ENCODE data around the gene MC2R. TPM values are rescaled to one million over a fixed set of nuclear protein-coding genes. Genes with fewer than 3 reads are reported as not detected.
"Not testable (repeated sequence)": the region's sequence is repeated elsewhere in the genome, so short reads cannot be mapped to it uniquely, and the experiment has no call there.

Gene MC2R
- total RNA-seq, 1 experiment from 2014 or later, result not detected

DNA sequence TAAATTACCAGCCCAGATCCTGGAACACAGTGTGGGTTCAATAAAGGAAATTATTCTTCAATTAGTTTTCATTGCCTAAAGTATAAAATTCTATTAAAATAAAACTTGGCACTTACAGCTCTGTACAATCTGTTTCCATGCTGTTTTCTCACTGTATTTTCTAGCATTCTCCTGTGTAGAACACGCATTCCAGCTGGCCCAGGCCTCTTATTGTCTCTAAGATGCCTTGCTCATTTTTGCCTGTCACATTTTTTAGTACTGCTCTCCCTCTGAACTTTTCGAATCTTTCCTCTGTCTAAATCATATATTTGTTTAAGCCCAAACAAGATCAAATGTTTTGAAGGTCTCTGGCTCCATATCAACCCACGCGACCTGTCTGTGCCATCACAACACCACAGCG, 20.8 kb downstream of the MC2R start:
- DNase-seq (ENCODE audit: low read depth), result no peak

DNA sequence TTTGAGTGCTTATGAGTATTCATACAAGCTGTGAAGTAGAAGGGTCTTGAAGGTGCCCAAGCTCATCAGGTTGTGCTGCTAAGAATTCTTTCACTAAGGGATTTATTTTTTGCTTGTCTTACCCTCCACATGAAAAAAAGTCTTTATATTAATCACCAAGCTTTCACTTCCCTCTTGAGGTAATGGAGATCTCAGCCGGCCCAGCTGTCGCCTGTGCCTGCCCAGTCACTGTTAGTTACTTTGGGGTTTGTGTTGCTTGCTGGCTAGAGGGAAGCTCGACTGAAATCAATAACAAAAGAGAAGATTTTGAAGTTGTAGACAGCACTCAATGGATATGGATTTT, 21.9 kb downstream of the MC2R start:
- no peak for DNase-seq (ENCODE audit: low read depth)

GRCh38 chr18:13892098-13892497, 23.2 kb downstream of the MC2R start:
- no peak for DNase-seq (ENCODE audit: low read depth)

GRCh38 chr18:13890761-13891361, 24.5 kb downstream of the MC2R start:
- DNase-seq (ENCODE audit: low read depth), result peak; percentile 0

DNA sequence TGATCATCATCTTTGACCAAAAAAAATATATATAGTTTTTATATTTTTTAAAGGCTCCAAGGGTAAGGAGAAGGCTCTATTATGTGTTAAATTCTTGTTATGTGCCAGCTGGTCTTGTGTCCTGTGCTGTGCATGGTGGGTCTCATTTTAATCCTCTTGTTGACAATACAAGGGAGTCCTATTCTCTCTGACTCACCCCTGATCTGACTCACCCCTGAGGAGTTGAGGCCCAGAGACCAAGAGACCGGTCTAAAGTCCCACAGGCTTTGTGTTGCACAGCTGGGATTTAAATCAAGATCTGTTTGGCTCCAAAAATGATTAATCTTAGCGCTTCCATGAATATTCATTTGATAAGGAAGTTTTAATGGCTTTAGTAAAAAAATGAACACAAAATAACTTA, 25.7 kb downstream of the MC2R start:
- DNase-seq (ENCODE audit: low read depth), result peak; percentile 62

DNA sequence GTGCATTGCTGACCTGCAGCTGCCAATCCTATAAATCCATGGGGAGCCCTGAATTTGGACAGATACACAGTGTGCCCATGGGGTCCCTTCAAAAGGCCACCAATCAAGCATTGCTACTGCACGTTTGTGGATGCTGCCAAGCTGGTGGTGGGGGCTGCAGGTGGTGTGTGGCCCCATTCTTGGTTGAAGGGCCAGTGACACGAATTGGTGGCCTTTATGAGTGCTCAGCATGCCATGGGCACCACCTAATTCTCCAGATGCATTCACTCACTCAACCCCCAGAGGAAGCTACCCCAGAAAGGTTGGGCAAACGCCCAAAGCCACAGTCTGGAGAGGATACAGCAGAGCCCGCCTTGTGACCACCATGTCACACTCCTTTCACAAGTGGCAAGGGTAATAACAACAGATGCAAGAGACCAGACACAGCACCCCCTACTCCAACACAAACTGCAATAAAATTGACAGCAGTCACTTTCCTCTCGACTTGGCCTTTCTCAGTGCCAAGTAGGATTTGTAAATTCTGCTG, 27.1 kb downstream of the MC2R start:
- DNase-seq (ENCODE audit: low read depth), result no peak

DNA sequence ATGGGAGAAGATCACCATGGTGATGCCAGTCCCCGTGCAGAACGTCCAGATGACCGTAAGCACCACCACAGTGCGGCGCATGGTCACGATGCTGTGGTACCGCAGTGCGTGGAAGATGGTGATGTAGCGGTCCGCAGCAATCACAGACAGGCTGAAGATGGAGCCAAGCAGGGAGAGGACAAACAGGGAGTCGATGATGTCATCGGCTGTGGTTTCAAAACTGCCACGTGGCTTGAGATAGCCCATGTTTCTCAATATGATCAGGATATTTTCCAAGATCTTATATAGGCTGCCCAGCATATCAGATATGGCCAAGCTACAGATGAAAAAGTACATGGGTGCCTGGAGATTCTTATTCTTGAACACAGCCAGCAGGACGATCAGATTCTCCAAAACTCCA, 30.3 kb downstream of the MC2R start:
- DNase-seq (ENCODE audit: low read depth), result no peak

DNA sequence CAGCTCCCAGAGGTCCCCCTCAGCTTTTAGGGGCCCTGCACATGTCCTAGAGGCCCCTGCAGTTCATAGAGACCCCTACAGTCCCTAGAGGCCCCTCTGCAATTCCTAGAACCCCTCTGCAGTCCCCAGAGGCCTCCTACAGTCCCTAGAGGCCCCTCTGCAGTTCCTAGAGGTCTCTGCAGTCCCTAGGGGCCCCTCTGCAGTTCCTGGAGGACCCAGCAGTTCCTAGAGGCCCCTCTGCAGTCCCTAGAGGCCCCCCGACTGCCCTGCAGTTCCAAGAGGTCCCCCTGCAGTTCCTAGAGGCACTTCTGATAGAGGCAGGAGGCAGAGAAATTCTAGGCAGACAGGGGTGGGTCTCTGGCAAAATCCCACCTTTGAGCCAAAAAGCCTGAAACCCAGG, 35.4 kb downstream of the MC2R start:
- no peak for DNase-seq (ENCODE audit: low read depth)

DNA sequence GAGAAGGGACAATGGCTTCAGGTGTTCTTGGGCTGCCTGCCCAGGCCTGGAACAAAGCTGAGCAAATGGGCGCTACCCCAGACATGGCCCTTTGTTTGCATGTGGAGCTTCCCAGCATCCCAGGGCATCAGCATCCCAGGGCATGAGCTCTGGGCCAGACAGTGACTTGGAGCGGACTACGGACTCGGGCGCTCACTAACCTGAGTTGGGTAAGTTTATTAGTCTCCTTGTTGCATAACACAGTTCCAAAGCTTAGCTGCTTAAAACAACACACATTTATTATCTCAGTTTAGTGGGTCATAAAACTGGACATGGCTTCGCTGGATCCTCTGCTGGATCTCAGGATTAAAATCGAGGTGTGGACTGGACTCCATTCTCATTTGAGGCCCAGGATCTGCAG, 35.8 kb downstream of the MC2R start:
- DNase-seq (ENCODE audit: low read depth), result no peak

DNA sequence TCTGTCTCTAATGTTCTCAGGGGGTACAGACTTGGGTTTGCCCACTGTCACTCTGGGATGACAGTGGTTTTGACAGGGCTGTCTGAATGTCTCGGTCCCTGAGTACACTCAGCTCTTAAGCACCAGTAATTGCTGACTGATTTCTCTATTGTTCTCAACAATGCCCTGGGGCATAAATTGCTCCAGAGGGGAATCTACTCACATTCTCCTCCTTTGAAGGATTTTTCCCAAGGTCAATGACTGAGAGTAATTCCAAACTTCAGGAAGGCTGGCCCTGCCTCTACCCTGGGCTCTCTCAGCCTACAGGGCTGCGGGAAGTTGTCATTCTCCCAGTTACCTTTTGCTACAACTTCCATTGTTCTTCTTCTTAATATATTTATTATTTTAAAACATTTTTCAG, 36.5 kb downstream of the MC2R start:
- DNase-seq (ENCODE audit: low read depth), result no peak

GRCh38 chr18:13877157-13877556, 38.2 kb downstream of the MC2R start:
- DNase-seq (ENCODE audit: low read depth), result no peak

- no peak for DNase-seq (ENCODE audit: low read depth)
Measured at GRCh38 chr18:13874558-13874957, 40.8 kb downstream of the MC2R start.

DNA sequence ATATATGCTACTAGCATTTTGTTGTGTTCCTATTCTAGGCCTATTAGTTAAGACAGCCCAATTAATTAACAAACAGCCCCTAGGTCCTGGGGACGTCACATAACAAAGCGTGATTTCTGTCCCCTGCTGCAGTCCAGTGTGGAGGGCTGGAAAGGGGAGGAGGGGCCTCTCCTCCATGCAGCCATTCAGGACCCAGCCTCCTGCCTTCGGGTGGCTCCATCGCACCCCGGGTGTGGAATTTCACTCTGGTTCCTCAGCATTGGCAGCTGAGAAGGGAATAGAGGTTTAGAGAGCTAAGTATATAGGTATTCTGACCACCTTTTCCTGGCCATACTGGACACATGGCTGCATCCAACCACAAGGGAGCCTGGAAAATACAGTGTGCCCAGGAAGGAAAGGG, 42.4 kb downstream of the MC2R start:
- no peak for DNase-seq (ENCODE audit: low read depth)

GRCh38 chr18:13872373-13872772, 43.0 kb downstream of the MC2R start:
- no peak for DNase-seq (ENCODE audit: low read depth)

- DNase-seq (ENCODE audit: low read depth), result no peak
Measured at GRCh38 chr18:13871701-13872100, 43.6 kb downstream of the MC2R start.

DNA sequence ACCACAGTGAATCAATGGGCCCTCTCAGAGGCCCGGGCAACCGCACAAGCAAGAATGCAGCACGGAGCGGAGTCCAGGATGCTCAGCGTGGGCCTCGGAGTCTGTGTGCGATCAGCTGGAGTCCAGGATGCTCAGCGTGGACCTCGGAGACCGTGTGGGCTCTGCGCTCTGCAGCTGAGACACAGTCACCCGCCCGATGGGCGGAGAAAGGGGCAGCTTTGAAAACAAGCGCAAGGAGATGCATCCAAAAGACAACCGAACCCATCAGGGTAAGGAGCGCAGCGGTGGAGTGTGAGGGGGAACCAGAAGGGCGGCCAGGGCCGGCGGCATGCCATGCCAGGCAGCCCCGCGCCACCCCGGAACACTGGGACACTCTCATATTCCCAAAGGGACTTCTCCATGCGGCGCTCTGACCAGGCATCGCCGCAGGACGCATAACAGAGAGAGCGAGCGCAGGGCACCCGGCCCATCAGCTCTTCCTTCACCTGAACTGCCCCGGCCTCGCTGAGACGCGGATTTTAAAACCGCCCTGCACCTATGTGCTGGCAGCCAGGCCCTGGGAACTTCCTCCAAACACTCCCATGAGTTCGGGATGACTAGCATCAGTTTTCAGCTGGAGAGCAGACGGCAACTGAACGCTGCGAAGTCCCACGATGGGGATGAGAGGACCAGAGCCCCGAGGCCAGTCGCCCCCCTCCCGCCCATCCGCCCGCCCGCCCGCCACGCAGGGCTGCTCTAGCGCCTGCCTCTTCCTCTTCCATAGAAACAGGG, 46.6 kb downstream of the MC2R start:
- DNase-seq (ENCODE audit: low read depth), result no peak

GRCh38 chr18:13862898-13863297, 52.4 kb downstream of the MC2R start:
- not testable (repeated sequence) for DNase-seq (ENCODE audit: low read depth)

- DNase-seq (ENCODE audit: low read depth), result peak; percentile 5
Measured at GRCh38 chr18:13849791-13850190, 65.5 kb downstream of the MC2R start.

DNA sequence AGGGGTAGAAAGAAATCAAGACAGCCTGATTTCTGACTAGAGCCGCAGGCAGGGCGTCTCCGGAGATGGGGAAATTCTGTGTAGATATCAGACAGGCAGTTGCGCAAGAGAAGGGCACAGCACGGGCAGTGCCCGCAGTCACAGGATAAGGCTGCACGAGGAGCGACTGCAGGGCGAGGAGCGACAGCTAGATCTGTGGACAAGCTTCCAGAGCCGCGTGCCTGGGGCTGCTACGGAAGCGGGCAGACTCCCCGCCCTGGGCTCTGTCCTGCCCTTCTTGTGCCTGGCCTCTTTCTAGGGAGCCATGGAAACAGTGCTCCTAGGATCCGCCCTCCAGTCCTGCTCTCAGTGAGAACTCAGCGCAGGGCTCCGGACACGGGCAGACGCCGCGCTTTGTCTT, 78.8 kb downstream of the MC2R start:
- no peak for DNase-seq (ENCODE audit: low read depth)

GRCh38 chr18:13835202-13835601, 80.1 kb downstream of the MC2R start:
- DNase-seq (ENCODE audit: low read depth), result no peak

DNA sequence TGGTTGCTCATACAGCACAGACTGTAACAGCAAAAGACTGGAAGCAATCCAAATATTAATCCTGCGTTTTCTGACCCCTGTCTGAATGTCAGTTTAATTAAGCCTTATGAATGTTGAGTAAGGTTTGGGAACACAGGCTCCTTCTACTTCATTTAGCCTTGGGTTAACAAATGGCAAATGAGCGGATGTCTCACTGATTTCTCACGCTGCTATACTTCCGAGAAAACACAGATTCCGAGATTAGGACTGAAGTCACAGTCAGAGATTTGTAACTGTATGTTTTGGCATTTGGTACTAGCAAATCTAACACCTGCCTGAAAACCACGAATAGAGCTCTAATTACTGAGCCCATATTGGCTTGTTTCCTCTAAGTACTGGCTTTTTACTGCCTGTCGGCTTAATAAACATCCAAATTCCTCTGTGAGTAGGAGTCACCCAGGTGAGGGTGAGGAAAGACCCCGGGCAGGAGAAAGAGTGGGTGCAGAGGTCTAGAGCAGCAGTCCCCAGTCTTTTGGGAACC, 80.8 kb downstream of the MC2R start:
- no peak for DNase-seq (ENCODE audit: low read depth)
